Testis (tissue), 2 donors: Measurements from ENCODE around the gene R3HDM2.

Experiments
- POLR2A ChIP-seq: fragments of 450-650 bp; IDR thresholded peaks from one replicate; pipeline ENCODE4 v1.6.1; 2017; ENCODE audit warnings: antibody characterized with exemption, mild to moderate bottlenecking, moderate library complexity
- TF ChIP-seq, protein P1 (sequence below), 3 experiments: fragments of 450-650 bp in 2 of 3; fragments of 200-600 bp in 1 of 3; sonication (generic) in 1 of 3; IDR thresholded peaks; one replicate each; pipeline ENCODE4 v1.5.1; 2016 to 2019; ENCODE audit warnings: antibody characterized with exemption in 3 of 3, mild to moderate bottlenecking in 2 of 3, moderate library complexity in 1 of 3

DNA sequence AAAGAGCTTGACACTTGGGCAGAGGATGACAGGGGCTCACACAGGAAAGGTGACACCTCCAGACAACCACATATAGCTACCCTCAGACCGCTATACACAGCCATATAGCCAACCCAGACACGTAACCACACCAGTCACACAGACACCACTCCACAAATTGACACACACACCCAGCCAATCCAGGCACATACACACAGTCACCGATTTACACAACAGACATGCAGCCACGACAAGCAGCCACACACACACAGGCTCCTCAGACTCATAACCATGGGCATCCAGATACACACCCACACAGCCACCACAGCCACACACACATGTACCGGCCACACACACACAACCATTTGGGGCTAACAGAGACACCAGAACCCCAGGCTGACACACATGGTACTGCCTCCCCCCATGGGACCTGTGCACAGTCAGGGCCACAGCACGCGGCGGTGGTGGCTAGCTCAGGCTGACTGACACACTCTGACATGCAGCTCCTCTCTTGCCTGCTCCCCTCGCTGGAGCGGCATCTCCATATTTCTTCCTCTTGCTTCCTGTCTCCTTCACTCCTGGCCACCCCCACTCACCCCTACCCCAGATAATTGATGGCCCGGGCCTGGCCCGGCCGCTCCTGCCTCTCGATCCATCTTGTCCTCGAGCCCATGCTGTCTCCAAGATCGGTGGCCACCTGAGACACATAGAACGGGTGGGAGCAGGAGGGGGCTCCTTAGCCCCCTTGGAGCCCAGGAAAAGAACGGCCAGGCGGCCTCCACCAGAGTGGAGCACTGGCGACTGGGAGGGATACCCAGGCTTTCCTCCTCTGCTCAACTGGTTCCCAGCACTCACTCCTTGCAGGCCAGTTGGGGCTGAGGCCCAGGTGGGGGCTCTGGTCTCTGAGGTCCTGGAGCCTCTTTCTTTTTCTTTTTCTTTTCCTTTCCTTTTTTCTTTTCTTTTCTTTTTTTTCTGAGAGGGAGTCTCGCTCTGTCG is 207.4 kb downstream of the R3HDM2 start:
- TF ChIP-seq, protein P1, sequence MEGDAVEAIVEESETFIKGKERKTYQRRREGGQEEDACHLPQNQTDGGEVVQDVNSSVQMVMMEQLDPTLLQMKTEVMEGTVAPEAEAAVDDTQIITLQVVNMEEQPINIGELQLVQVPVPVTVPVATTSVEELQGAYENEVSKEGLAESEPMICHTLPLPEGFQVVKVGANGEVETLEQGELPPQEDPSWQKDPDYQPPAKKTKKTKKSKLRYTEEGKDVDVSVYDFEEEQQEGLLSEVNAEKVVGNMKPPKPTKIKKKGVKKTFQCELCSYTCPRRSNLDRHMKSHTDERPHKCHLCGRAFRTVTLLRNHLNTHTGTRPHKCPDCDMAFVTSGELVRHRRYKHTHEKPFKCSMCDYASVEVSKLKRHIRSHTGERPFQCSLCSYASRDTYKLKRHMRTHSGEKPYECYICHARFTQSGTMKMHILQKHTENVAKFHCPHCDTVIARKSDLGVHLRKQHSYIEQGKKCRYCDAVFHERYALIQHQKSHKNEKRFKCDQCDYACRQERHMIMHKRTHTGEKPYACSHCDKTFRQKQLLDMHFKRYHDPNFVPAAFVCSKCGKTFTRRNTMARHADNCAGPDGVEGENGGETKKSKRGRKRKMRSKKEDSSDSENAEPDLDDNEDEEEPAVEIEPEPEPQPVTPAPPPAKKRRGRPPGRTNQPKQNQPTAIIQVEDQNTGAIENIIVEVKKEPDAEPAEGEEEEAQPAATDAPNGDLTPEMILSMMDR (IDR thresholded peaks at IDR 0.05): no peak
- no peak for TF ChIP-seq POLR2A
